Kidney (tissue), 14 donors: ENCODE results near the gene LZTS2. TPM values are rescaled to one million over a fixed set of nuclear protein-coding genes. Genes with fewer than 3 reads are reported as not detected.

ENCODE experiments used
- DNase-seq, 5 donors: peaks; one replicate each; pipeline ENCODE4 v3.0.0-alpha.2; 2013 to 2020
- FAIRE-seq: peaks from 2 replicates; lab custom pipeline; 2012; peaks lifted over from hg19 to GRCh38; lab: Jason Lieb, UNC
- H3K27ac ChIP-seq, 2 donors: one replicate each; pipeline ENCODE4 v1.7.0; 2013; ENCODE audit warnings: low read depth in 2 of 2, low read length in 2 of 2, inconsistent platforms in 1 of 2
- H3K27me3 ChIP-seq: one replicate; pipeline ENCODE4 v1.7.1; 2013; ENCODE audit warnings: low read length, inconsistent platforms; ENCODE audit not compliant: control insufficient read depth, insufficient read depth
- H3K36me3 ChIP-seq, 3 donors: one replicate each; pipeline versions ENCODE4 v1.7.0 to v1.7.1; 2013; ENCODE audit warnings: low read length in 3 of 3, control low read depth in 1 of 3, inconsistent platforms in 1 of 3; ENCODE audit not compliant: insufficient read depth in 3 of 3, control insufficient read depth in 2 of 3
- H3K4me1 ChIP-seq, 3 donors: one replicate each; pipeline versions ENCODE4 v1.7.0 to v1.7.1; 2013; ENCODE audit warnings: low read length in 3 of 3, inconsistent platforms in 1 of 3, low read depth in 1 of 3; ENCODE audit not compliant: control insufficient read depth in 2 of 3, insufficient read depth in 2 of 3
- H3K4me3 ChIP-seq, 3 donors: one replicate each; pipeline versions ENCODE4 v1.7.0 to v1.8.1; 2013; ENCODE audit warnings: low read length in 3 of 3, control low read depth in 1 of 3, inconsistent platforms in 1 of 3
- H3K9ac ChIP-seq, 3 donors: one replicate each; pipeline versions ENCODE4 v1.7.0 to v1.7.1; 2013; ENCODE audit warnings: low read length in 3 of 3, control low read depth in 1 of 3, inconsistent platforms in 1 of 3
- H3K9me3 ChIP-seq, 3 donors: one replicate each; pipeline versions ENCODE4 v1.7.0 to v1.7.1; 2013; ENCODE audit warnings: low read length in 3 of 3, control low read depth in 1 of 3, inconsistent platforms in 1 of 3; ENCODE audit not compliant: control insufficient read depth in 2 of 3, insufficient read depth in 1 of 3
- CTCF ChIP-seq: IDR thresholded peaks from 3 replicates; pipeline ENCODE4 v1.5.1; 2012; ENCODE audit warnings: mild to moderate bottlenecking, moderate library complexity, borderline replicate concordance; ENCODE audit not compliant: insufficient read depth; ENCODE audit errors: extremely low read depth
- intact Hi-C: fragments of 100-400 bp; cut with DNase I; formaldehyde crosslinking; loops from one replicate; pipeline ENCODE4 v1.11.1; 2022
- polyA plus RNA-seq: library from polyadenylated mRNA; stranded (reverse); fragments of 350-450 nt; fragmentation: Illumina TruSeq; extraction: RNeasy Lipid Tissue Mini Kit (QIAGEN cat#74804); gene quantifications from one replicate; pipeline ENCODE4 v1.2.3, GENCODE V29; 2014; ENCODE audit warnings: low read depth, low replicate concordance; ENCODE audit not compliant: insufficient read depth
- total RNA-seq: library from RNA; stranded (reverse); fragmentation: NEBNext Ultra II Directional; extraction: Animal tissue kit (Norgen Biotek cat#: 25700); gene quantifications from one replicate; pipeline ENCODE4 v1.2.1, GENCODE V29; 2021
- donor health status: control.
- donor health status: control.
- donor health status: control.
- donor health status: control.
- donor health status: control.
- donor health status: DM: yes; HTN: yes; CAD: no.
- donor health status: Normal renal cell carcinoma (clear cell type).

LZTS2 gene
- total and polyA plus RNA-seq, 2 donors from 2014 or later = 47.3 to 54.7 TPM

GRCh38 chr10:101007915-101008822 lies 8.6 kb downstream of the LZTS2 start:
- H3K4me1 ChIP-seq = peaks cover 0 to 10% (median 0%) of the 10 kb centered on the region in 3 donors
- no peak overlapping the region for H3K27ac ChIP-seq
- DNase-seq = no peak
- no peak overlapping the region for H3K4me3 ChIP-seq
- no peak for TF ChIP-seq CTCF
- no peaks in the 10 kb centered on the region for H3K9me3 ChIP-seq
- H3K36me3 ChIP-seq = peaks cover 0 to 18% (median 13%) of the 10 kb centered on the region in 3 donors
- H3K9ac ChIP-seq = peak overlapping the region in 1 of 3 donors; percentile 46
- intact Hi-C loops = no loop called here
- FAIRE-seq = no peak
- H3K27me3 ChIP-seq = no peaks in the 10 kb centered on the region

GRCh38 chr10:101008823-101009423 lies 9.3 kb downstream of the LZTS2 start:
- Histone ChIP-seq H3K27ac (no peak overlapping the region), H3K9me3 (no peaks in the 10 kb centered on the region), H3K36me3 (peaks cover 0 to 14% (median 9%) of the 10 kb centered on the region in 3 donors), H3K27me3 (no peaks in the 10 kb centered on the region), H3K4me1 (peaks cover 0 to 13% (median 0%) of the 10 kb centered on the region in 3 donors), H3K9ac (no peak overlapping the region), H3K4me3 (no peak overlapping the region)
- TF ChIP-seq CTCF = no peak
- DNase-seq (no peak), FAIRE-seq (no peak)
- intact Hi-C loops = no loop called here

GRCh38 chr10:101010329-101010728 lies 10.7 kb downstream of the LZTS2 start:
- no peak for TF ChIP-seq CTCF
- FAIRE-seq = no peak
- intact Hi-C loops = no loop called here
- H3K27ac ChIP-seq = no peak overlapping the region
- no peak overlapping the region for H3K4me3 ChIP-seq
- no peak for DNase-seq
- H3K36me3 ChIP-seq = peaks cover 0 to 9% (median 6%) of the 10 kb centered on the region in 3 donors
- H3K9ac ChIP-seq = no peak overlapping the region
- H3K4me1 ChIP-seq = peaks cover 0 to 18% (median 0%) of the 10 kb centered on the region in 3 donors
- no peaks in the 10 kb centered on the region for H3K27me3 ChIP-seq
- no peaks in the 10 kb centered on the region for H3K9me3 ChIP-seq
